Measurements from ENCODE around the gene PTPRN.

Gene PTPRN

GRCh38 chr2:219294356-219295351 is 14.5 kb downstream of the PTPRN start:
- TF ChIP-seq, protein P1, sequence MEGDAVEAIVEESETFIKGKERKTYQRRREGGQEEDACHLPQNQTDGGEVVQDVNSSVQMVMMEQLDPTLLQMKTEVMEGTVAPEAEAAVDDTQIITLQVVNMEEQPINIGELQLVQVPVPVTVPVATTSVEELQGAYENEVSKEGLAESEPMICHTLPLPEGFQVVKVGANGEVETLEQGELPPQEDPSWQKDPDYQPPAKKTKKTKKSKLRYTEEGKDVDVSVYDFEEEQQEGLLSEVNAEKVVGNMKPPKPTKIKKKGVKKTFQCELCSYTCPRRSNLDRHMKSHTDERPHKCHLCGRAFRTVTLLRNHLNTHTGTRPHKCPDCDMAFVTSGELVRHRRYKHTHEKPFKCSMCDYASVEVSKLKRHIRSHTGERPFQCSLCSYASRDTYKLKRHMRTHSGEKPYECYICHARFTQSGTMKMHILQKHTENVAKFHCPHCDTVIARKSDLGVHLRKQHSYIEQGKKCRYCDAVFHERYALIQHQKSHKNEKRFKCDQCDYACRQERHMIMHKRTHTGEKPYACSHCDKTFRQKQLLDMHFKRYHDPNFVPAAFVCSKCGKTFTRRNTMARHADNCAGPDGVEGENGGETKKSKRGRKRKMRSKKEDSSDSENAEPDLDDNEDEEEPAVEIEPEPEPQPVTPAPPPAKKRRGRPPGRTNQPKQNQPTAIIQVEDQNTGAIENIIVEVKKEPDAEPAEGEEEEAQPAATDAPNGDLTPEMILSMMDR (IDR thresholded peaks at IDR 0.05; ENCODE audit: insufficient read depth, low read length, missing control alignments), result peak; percentile 96
- CTCF ChIA-PET, result interaction anchor here (0.6 to 22.1 kb wide), 80 partner anchors 10 to 1530 kb away, joined by 3 to 691 read pairs (median 5); partner anchors contain the start of genes ABCB6, ANKZF1, ATG9A and CHPF
- H3K4me3 ChIP-seq (ENCODE audit: low read depth, low read length), result peak overlapping the region; percentile 59
- POLR2A ChIA-PET, result interaction anchor here (1.0 to 2.1 kb wide), 6 partner anchors 9 to 135 kb away, joined by 3 to 9 read pairs (median 3); partner anchors contain the start of genes ANKZF1, ATG9A, DNAJB2 and GLB1L
- no peak for DNase-seq (ENCODE audit: low read depth, low spot score)

DNA sequence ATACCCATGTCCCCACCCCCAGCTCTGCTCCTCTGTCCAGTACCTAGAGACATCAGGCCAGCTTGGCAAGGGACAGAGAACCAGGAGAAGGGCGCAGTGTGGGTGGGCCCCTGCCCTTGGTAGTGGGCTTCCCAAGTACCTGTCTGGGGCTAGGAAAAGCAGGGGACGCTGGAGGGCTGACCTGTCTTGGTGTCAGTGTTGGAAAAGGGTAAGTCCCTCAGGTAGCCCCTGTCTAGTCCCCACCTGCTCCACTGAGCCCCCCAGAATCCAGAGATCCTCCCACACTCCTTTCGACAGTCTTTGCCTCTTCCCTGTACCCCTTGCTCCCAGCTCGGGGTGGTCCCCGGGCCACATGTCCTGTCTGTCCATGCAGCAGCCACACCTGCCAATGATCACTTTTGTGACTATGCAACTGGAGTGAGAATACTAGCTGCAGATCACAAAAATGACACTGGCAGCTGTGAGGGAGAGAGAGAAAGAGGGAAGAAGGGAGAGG is 15.4 kb downstream of the PTPRN start:
- POLR2A ChIA-PET, result interaction anchor here (0.6 to 2.1 kb wide), 2 partner anchors 15 to 120 kb away, joined by 3 to 9 read pairs; partner anchors contain the start of gene DNAJB2
- no peak overlapping the region for H3K4me3 ChIP-seq (ENCODE audit: low read depth, low read length)
- CTCF ChIA-PET, result interaction anchor here (1.3 to 22.1 kb wide), 22 partner anchors 11 to 236 kb away, joined by 3 to 691 read pairs (median 18); partner anchors contain the start of genes ABCB6, ANKZF1, ATG9A and CNPPD1
- DNase-seq (ENCODE audit: low read depth, low spot score), result no peak
- TF ChIP-seq, protein P1 (IDR thresholded peaks at IDR 0.05; ENCODE audit: insufficient read depth, low read length, missing control alignments), result no peak

DNA sequence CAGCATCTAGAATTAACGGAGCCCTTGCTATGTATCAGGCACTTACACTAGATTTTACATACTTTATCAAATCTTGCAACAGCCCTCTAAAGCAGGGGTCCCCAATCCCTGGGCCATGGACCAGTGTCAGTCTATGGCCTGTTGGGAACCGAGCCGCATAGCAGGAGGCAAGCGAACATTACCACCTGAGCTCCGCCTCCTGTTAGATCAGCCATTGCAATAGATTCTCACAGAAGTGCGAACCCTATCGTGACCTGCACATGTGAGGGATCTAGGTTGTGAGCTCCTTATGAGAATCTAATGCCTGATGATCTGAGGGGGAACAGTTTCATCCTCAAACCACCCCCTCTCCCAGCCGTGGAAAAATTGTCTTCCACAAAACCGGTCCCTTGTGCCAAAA is 16.6 kb downstream of the PTPRN start:
- TF ChIP-seq, protein P1 (IDR thresholded peaks at IDR 0.05; ENCODE audit: insufficient read depth, low read length, missing control alignments), result no peak
- H3K4me3 ChIP-seq (ENCODE audit: low read depth, low read length), result no peak overlapping the region
- DNase-seq (ENCODE audit: low read depth, low spot score), result no peak
- ChIA-PET CTCF (interaction anchor here (1.0 to 22.1 kb wide), 10 partner anchors 12 to 237 kb away, joined by 3 to 691 read pairs (median 58); partner anchors contain the start of genes ANKZF1, ATG9A, CNPPD1 and DNAJB2), POLR2A (no interaction called here)

DNA sequence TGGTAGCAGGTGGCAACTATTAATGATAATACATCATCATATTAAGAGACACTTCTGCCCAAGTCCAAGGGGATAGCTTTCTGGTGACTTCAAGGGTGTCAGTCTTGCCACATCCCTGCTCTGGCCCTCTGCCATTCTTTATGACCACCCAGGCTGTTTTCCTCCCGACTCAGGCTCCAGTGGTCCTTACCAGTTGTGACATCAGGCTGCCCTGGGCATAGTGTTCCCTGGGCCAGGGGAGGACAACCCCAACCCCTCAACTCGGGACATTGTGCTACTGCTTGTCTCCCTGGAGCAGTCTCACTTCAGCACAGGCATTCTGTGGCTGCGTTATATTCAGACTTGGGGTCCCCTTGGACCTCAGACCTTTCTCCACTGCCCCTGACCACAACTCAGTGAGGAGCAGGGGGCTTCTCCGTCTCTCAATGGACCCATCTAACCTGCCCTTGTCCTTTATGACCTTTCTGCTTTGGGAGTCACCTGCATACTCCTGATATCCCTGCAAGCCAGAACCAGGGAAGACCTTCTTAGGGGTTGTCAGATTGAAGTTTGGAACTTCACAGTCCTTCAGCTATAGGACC is 17.2 kb downstream of the PTPRN start:
- TF ChIP-seq, protein P1 (IDR thresholded peaks at IDR 0.05; ENCODE audit: insufficient read depth, low read length, missing control alignments), result no peak
- ChIA-PET CTCF (interaction anchor here (1.0 to 22.1 kb wide), 10 partner anchors 13 to 239 kb away, joined by 3 to 691 read pairs (median 58); partner anchors contain the start of genes ANKZF1, ATG9A, CNPPD1 and DNAJB2), POLR2A (no interaction called here)
- H3K4me3 ChIP-seq (ENCODE audit: low read depth, low read length), result no peak overlapping the region
- no peak for DNase-seq (ENCODE audit: low read depth, low spot score)

DNA sequence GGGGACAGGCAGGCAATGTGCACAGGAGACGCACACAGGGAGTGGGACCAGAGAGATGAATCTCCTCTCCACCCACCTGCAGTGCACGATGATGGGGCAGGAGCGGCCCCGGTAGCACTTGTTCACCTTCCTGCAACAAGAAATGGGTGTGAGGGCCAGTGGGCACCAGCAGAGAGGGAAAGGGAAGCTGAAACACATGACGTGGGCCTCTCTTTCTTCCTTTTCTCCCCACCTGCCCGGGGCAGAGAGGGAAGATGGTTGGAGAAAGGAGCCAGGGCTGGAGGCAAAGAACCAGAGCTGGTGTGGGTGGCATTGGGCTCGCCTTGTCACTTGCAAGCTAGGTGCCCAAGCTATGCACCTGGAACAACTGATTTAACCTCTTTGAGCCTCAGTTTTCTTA is 17.8 kb downstream of the PTPRN start:
- POLR2A ChIA-PET, result no interaction called here

More for the DNA sequence above, 17.8 kb downstream of the PTPRN start:
- TF ChIP-seq, protein P1 (IDR thresholded peaks at IDR 0.05; ENCODE audit: insufficient read depth, low read length, missing control alignments), result no peak
- no peak overlapping the region for H3K4me3 ChIP-seq (ENCODE audit: low read depth, low read length)
- DNase-seq (ENCODE audit: low read depth, low spot score), result no peak
- CTCF ChIA-PET, result interaction anchor here (1.0 to 22.1 kb wide), 8 partner anchors 14 to 240 kb away, joined by 3 to 691 read pairs (median 113); partner anchors contain the start of genes ANKZF1, ATG9A, CNPPD1 and DNAJB2

Data from AG04449 (cell line).